DMS153 treated with DMSO at 0.1 percent for 48 hours (cell line): ENCODE data around the gene GABRA5.

ENCODE experiments used
- DNase-seq: peaks from one replicate; lab custom pipeline; 2025; ENCODE audit not compliant: unreplicated experiment; lab: John Stamatoyannopoulos, UW

Gene GABRA5

DNA sequence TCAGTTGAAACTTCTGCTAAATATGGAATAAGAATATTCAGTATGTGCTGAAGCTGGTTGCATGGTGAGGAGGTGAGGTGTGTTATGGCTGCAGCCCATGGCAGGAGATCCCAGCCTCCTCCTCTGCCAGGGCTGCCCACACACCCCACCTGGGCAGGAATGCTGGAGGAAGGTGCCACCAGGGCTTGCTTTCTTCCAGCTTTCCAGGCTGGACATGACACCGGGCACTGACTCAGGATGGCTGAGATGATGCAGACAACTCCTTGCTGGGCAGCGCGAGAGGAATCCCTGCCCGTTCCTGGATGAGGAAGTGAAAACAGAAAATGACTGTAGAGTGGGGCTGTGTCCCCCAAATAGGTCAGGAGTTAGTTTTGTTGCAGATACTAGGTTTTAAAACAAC, 118.2 kb downstream of the GABRA5 start:
- DNase-seq: no peak

DNA sequence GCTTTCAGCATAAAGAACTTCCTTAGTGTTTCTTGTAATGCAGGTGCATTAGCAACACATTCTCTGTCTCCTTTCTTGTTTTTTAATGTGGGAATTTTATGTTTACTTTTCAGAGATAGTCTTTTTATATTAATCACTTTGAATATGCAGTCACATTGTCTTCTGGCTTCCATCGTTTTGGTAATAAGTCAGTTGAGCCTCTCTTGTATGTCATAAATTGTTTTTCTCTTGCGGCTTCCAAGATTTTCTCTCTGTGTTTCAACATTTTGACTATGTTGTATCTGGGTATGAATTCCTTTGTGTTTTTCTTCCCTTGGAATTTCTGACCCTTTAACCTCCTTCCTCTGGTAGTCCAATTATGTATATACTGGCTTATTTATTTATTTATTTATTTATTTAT, 129.4 kb downstream of the GABRA5 start:
- no peak for DNase-seq
